Stimulated activated CD4-positive, alpha-beta T cell treated with anti-CD3 and anti-CD28 coated beads, TNF-alpha, amount 100 ng/mL, for 1 hour (primary cell): ENCODE measurements around the gene GRIP2.

ENCODE experiments used
- DNase-seq, 3 donors: peaks; one replicate each; pipeline ENCODE4 v3.0.0-alpha.2; 2020; ENCODE audit warnings: low read depth in 3 of 3, low spot score in 1 of 3

Gene GRIP2

DNA sequence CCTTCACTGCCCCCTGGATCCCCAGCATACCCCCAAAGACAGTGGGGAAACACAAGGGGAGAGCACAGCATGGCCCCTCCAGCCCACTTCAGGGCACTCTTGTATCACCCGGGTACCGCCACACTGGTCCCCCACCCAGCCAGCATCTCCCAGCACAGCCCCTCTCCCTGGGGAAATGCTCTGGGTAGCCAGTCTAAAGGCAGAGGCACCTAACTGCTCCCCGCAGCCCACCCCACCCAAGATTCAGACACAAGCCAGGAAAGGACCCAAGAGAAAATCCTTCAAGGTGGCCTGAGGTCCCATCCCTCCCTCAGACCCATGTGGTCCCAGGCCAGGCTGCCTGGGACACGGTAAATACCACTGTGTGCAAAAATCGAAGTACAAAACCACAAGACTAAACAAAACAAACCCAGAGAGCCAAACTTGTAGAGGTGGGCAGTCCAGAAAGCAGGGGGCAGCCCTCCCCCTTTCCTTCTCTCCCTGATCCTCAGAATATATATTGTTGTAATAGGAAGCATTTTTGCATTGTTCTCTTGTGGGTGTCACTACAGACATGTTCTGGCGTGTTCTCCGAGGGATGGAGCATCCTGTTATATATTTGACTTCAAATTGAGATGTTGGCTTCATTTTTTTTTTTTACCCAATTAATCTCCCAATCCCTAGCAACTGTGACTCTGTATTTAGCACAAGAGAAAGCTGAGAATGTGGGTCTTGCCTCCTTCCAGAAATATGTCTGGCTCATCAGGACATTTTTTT is 51.7 kb downstream of the GRIP2 start:
- no peak for DNase-seq

DNA sequence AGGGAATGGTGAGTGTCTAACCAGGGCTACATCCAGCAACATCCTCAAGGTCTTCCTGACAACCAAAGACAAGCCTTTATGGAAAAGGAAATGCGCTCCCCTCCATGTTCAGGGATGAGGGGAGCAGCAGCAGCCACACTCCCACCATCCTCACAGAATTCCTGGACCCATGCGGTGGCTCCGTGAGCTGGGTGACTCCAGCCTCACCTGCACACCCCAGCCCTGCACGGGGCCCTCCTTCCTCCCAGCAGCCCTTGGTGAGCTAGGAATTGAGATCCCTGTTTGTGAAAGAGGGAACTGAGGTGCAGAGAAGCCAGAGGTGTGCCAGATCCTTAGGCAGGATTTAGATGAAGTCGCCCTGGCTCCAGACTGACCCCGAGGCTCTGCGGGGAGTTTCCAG is 52.3 kb downstream of the GRIP2 start:
- DNase-seq: no peak

DNA sequence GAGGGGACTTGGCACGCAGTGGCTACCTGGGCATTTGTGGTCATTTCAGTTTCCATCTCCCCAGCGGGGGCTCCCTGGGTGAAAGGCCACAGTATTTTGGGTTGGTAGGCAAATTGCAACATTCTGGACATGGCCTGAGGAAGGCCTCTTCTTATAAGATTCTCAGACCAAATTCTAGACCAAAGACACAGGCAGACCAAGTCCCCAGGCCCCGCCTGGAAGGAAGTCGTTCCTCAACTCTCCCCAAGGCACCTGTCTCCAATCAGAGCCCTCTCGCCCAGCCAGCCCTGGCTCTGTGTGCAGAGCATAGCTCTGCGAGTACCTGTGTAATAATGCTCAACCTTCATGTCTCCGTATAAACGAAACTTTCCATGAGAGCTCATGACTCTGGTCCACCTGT is 53.1 kb downstream of the GRIP2 start:
- DNase-seq: no peak

- no peak for DNase-seq
Measured at GRCh38 chr3:14486460-14486859, 53.7 kb downstream of the GRIP2 start.

DNA sequence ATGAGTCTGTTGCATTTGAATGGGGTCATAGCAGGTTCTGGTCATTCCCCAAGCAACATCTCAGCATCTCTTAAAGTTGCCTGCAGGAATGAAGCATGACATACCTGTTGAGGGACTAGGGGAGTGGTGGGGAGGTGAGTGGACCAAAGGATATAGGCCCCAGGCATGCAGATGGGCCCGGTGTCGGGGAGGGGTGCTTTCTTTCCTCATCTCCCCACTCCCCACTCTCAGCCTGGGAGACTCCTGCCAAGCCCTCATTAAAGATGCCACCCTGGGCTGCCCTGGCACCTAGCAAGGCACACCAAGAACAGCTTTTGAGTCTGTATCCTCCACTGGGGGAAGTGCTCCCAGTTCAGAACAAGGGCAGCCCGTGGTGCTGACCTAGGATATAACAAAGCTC is 54.2 kb downstream of the GRIP2 start:
- no peak for DNase-seq

DNA sequence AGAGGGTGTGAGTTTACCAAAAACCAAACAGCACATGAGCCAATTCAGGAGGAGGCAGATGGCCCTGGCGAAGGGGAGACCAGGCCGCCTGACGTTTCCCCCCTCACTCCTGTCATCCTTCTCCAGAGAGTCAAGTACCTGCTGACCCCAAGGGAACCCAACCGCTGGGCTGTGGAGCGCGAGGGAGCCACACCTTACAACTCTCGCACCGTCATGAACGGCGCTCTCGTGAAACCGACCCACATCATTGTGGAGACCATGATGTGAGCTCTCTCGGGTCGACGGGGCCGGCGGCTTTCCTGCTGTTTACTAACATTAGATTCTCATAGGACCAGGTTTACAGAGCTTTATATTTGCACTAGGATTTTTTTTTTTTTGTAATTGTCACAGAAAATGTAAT is 55.4 kb downstream of the GRIP2 start:
- no peak for DNase-seq

- no peak for DNase-seq
Measured at GRCh38 chr3:14483286-14483685, 56.9 kb downstream of the GRIP2 start.

- DNase-seq: no peak
Measured at GRCh38 chr3:14482271-14482721, 57.8 kb downstream of the GRIP2 start.

- no peak for DNase-seq
Measured at GRCh38 chr3:14481646-14482036, 58.5 kb downstream of the GRIP2 start.

GRCh38 chr3:14481018-14481645 is 59.0 kb downstream of the GRIP2 start:
- no peak for DNase-seq

GRCh38 chr3:14480207-14481017 is 59.7 kb downstream of the GRIP2 start:
- DNase-seq: no peak

- no peak for DNase-seq
Measured at GRCh38 chr3:14479591-14479990, 60.6 kb downstream of the GRIP2 start.

- no peak for DNase-seq
Measured at GRCh38 chr3:14478956-14479550, 61.1 kb downstream of the GRIP2 start.

- no peak for DNase-seq
Measured at GRCh38 chr3:14477311-14477935, 62.7 kb downstream of the GRIP2 start.

DNA sequence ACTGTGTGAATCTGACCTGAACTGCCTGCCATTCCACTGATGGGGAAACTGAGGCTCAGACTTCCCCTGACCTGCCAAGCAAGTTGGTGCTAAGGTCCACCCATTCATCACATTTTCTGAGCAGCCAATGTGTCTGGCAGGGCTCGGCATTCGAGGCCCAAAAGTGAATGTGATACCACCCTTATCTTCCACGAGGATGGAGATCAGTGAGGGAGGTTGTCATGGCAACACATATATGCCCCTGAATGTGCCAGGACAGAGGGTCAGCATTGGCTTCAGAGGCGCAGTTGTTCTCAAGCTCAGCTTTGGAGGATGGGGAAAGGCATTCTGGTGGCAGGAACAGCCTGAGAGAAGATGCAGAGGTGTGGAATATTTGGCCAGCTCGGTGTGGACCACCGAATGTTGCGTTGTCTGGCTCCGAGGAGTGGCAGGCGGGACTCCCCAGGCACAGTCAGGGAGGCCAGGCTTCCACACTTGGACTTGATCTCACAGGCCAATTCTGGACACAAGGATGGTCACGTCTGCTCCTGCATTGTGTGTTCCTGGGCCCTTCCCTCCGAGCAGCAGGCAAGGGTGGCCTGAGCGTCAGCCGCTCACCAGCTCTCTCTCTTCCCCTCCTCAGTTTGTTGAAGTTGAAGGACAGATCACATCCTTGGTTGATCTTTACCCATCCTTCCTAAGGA is 63.4 kb downstream of the GRIP2 start:
- DNase-seq: no peak

- no peak for DNase-seq
Measured at GRCh38 chr3:14475621-14476020, 64.5 kb downstream of the GRIP2 start.

DNA sequence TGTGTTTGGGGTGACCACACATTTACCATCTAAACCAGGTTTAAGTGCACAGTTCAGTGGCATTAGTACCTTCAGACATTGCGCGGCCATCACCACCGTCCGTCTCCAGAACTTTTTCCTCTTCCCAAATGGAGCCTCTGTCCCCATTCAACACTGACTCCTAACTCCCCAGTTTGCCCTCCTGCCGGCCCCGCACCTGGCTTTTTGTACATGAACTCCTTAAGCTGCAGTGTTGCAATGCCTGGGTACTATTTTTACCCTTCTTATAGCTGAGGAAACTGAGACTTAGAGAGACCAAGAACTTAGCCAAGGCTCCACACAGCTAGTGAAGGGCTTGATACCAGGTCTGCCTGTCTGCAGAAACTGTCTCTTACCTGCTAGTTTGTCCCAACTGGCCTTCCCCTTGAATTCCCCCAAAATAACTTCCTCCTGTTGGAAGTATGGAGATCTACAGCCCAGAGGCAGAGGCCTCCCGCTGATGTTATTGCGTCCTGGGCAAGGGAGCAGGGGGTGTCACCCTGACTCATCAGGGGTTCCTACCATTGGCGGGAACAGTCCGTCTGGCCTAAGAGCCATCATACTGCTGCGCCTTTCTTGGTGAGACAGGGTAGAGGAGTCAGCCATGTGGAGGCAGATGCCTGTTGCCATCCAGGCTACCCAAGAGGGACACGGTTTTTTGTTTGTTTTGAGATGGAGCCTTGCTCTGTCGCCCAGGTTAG is 65.6 kb downstream of the GRIP2 start:
- no peak for DNase-seq

- DNase-seq: no peak
Measured at GRCh38 chr3:14473411-14473891, 66.7 kb downstream of the GRIP2 start.

GRCh38 chr3:14472471-14473351 is 67.4 kb downstream of the GRIP2 start:
- DNase-seq: no peak
